ENCODE measurements around the gene KIAA0930. TPM values are rescaled to one million over a fixed set of nuclear protein-coding genes. Genes with fewer than 3 reads are reported as not detected.

Gene KIAA0930
- total RNA-seq (46.8 and 47.2 TPM in 2 replicates), polyA plus RNA-seq (16.4 and 27.0 TPM in 2 replicates), polyA minus RNA-seq (45.0 and 74.7 TPM in 2 replicates)
- 47.9 TPM for total RNA-seq (2013)

DNA sequence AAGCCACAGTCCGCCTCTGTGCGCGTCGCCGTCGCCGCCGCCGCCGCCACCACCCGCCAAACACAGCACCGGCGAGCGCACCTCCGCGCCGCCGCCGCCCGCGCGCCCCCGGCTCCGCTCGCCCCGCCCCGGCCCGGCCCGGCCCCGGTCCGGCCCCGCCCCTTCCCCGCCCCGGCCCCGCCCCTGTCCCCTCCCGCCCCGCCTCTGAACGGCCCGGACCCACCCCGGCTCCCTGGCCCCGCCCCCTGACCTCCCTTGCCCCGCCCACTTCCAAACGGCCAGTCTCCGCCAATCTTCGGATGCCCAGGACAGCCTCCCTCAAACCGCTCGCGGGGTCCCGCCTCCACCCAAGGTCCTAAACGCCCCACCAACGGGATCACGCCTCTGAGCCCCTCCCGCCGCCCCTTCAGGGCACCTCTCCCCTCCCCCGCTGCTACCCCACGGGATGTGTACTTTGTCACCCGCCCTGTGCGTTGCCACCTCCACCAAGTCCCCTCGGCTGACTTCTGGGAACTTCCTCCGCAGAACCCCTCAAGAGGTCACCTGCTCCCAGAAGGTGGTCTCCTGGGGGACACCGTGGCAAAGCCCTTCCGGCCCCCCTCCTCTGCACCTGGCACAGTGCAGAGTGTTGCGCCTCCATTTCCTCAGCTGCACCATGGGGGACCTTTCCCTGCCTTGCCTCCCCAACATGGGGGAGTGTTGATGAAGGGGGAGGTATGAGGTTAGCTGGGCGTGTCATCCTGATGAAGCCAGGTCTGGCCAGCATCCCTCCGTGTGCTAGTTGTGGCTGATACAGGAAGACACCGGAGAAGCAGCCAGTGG is at the start of gene KIAA0930:
KIAA0930 (minus strand) TSS at position 85 of the 822 bp plus-strand sequence. CDS start 191 bp downstream, outside the sequence.
- Histone ChIP-seq H3K27me3 (replicated peaks in 1 of 4; ENCODE audit: control extremely low read depth in 1 of 4, control insufficient read depth in 3 of 4, insufficient read depth in 4 of 4, low read length in 3 of 4) (no peaks in the 10 kb centered on the region), H3K27ac (ENCODE audit: low read length in 2 of 2) (peak within 1 kb of the TSS; percentile 19 to 56), H2AFZ (ENCODE audit: insufficient read depth, low read depth, low read length, poor library complexity, severe bottlenecking) (peak within 1 kb of the TSS; percentile 72), H3K9ac (ENCODE audit: low read length) (peak within 1 kb of the TSS; percentile 66), H3K4me3 (ENCODE audit: control extremely low read depth in 1 of 5, extremely low read depth in 1 of 5, insufficient read depth in 1 of 5, low read depth in 2 of 5, low read length in 4 of 5) (peak within 1 kb of the TSS; percentile 35 to 69 (median 65)), H3K36me3 (replicated peaks in 1 of 2; ENCODE audit: control extremely low read depth in 1 of 2, control insufficient read depth in 1 of 2, extremely low read depth in 1 of 2, insufficient read depth in 2 of 2, low read length in 1 of 2) (peaks cover 0 to 13% of the 10 kb centered on the region in 2 experiments), H3K4me1 (ENCODE audit: control insufficient read depth in 2 of 2, insufficient read depth in 2 of 2, low read length in 2 of 2) (peaks cover 33 to 53% of the 10 kb centered on the region in 2 donors), H3K4me2 (replicated peaks; ENCODE audit: low read depth, low read length, poor library complexity, severe bottlenecking) (peak within 1 kb of the TSS; percentile 99), H3K79me2 (ENCODE audit: control insufficient read depth, insufficient read depth, low read length) (peaks cover 40% of the 10 kb centered on the region), H3K9me3 (ENCODE audit: control extremely low read depth in 1 of 3, control insufficient read depth in 2 of 3, insufficient read depth in 1 of 3, low read length in 2 of 3) (no peaks in the 10 kb centered on the region), H4K20me1 (ENCODE audit: control insufficient read depth, insufficient read depth, low read length, poor library complexity, severe bottlenecking) (peaks cover 34% of the 10 kb centered on the region)
- POLR2A ChIA-PET, result interaction anchor here (0.6 kb wide), 1 partner anchor 767 kb away, joined by 3 read pairs; no protein-coding TSS in a partner anchor
- Mint-ChIP-seq H3K27me3 (no peaks in the 10 kb centered on the region), H3K4me3 (peak within 1 kb of the TSS; percentile 93), H3K4me1 (peaks cover 63% of the 10 kb centered on the region), H3K9me3 (ENCODE audit: insufficient read depth) (no peaks in the 10 kb centered on the region), H3K27ac (peak within 1 kb of the TSS; percentile 92)
- ATAC-seq (ENCODE audit: low read depth) (peak; percentile 72), DNase-seq (peak; percentile 82)
- WGBS (ENCODE audit: insufficient coverage), result under 1% methylated on average over 34 of the region's 66 CpGs
- CTCF ChIA-PET, result interaction anchor here (0.7 to 1.1 kb wide), 2 partner anchors 69 to 78 kb away, joined by 3 read pairs; no protein-coding TSS in a partner anchor
- intact Hi-C loops (cut with micrococcal nuclease), result loop anchor here (1.0 to 2.0 kb wide), 4 partner anchors 22 to 194 kb away; partner anchors contain the start of genes FAM118A and NUP50
- TF ChIP-seq, protein P1, sequence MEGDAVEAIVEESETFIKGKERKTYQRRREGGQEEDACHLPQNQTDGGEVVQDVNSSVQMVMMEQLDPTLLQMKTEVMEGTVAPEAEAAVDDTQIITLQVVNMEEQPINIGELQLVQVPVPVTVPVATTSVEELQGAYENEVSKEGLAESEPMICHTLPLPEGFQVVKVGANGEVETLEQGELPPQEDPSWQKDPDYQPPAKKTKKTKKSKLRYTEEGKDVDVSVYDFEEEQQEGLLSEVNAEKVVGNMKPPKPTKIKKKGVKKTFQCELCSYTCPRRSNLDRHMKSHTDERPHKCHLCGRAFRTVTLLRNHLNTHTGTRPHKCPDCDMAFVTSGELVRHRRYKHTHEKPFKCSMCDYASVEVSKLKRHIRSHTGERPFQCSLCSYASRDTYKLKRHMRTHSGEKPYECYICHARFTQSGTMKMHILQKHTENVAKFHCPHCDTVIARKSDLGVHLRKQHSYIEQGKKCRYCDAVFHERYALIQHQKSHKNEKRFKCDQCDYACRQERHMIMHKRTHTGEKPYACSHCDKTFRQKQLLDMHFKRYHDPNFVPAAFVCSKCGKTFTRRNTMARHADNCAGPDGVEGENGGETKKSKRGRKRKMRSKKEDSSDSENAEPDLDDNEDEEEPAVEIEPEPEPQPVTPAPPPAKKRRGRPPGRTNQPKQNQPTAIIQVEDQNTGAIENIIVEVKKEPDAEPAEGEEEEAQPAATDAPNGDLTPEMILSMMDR (IDR thresholded peaks at IDR 0.05), result no peak
- TF ChIP-seq EZH2 (IDR thresholded peaks at IDR 0.05; ENCODE audit: borderline replicate concordance, insufficient read depth, low read depth, low read length, poor library complexity, severe bottlenecking), result no peak

Measured in B cell (primary cell).